ENCODE results near the gene ARL6IP5.
A peak's percentile ranks its signal among the peaks of the same experiment; 100 is the strongest.

Gene ARL6IP5

DNA sequence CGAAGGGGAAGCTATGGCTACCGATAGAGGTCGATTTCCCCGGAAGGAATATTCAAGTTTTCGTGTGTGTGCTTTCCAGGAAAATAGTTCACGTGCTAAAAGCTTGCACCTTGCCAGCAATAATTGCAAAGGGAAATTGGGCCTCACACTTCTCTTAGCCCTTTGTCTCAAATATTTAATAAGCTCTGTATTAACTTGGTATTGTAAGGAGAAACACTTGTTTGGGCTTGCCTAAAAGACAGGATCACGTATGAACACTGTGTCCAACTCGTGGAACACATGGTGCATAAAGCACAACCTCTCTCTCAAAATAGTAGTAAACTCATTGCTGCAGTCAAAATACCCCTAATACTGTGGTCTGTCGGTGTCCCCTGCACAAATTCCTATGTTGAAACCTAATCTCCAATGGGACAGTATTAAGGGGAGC lies 32.3 kb upstream of the ARL6IP5 start:
- H4K8ac ChIP-seq (ENCODE audit: low read length) = peak overlapping the region; percentile 38
- DNase-seq = no peak
- no peak overlapping the region for H2BK15ac ChIP-seq (ENCODE audit: low read depth, poor library complexity, severe bottlenecking)
- peak overlapping the region; percentile 39 for H2AK5ac ChIP-seq (ENCODE audit: low read length, severe bottlenecking)
- no peak overlapping the region for H3K14ac ChIP-seq (ENCODE audit: low read length in 2 of 2)
- H4K91ac ChIP-seq (ENCODE audit: low read length) = no peak overlapping the region
- no peak overlapping the region for H2AFZ ChIP-seq (ENCODE audit: low read depth, low read length)
- peak overlapping the region in 1 of 2 experiments; percentile 83 for H3K4me3 ChIP-seq (ENCODE audit: insufficient read depth in 1 of 2, low read depth in 1 of 2, low read length in 2 of 2)
- peak overlapping the region; percentile 76 for H3K4me2 ChIP-seq (ENCODE audit: low read length, poor library complexity, severe bottlenecking)
- peak overlapping the region; percentile 90 for H3K27ac ChIP-seq (ENCODE audit: low read length, poor library complexity, severe bottlenecking)
- whole genome bisulfite sequencing = 3% methylated on average over 8 of the region's 9 CpGs
- H3K18ac ChIP-seq (ENCODE audit: low read depth in 1 of 2, low read length in 2 of 2) = peak overlapping the region in 1 of 2 experiments; percentile 46
- H3K4ac ChIP-seq (ENCODE audit: low read depth in 1 of 2, low read length in 2 of 2) = peak overlapping the region in 1 of 2 experiments; percentile 69
- no peaks in the 10 kb centered on the region for H3K79me1 ChIP-seq (replicated peaks; ENCODE audit: low read length, poor library complexity, severe bottlenecking)
- peak overlapping the region; percentile 15 for H2BK5ac ChIP-seq (ENCODE audit: low read depth, low read length, poor library complexity, severe bottlenecking)
- H3K9ac ChIP-seq (ENCODE audit: low read length) = peak overlapping the region; percentile 96
- H3K4me1 ChIP-seq (ENCODE audit: control insufficient read depth, insufficient read depth, low read depth, low read length) = peaks cover 4% of the 10 kb centered on the region
- no peak overlapping the region for H3K23ac ChIP-seq (ENCODE audit: low read length in 2 of 2)
- H3K36me3 ChIP-seq (ENCODE audit: control insufficient read depth in 1 of 2, insufficient read depth in 2 of 2, low read depth in 1 of 2, low read length in 2 of 2) = peaks cover 0 to 67% of the 10 kb centered on the region in 2 experiments
- no peak overlapping the region for H2BK120ac ChIP-seq (ENCODE audit: low read depth, low read length)
- no peaks in the 10 kb centered on the region for H3K9me3 ChIP-seq (ENCODE audit: control insufficient read depth, low read length)
- no peaks in the 10 kb centered on the region for H3K27me3 ChIP-seq (ENCODE audit: control insufficient read depth in 1 of 2, insufficient read depth in 1 of 2, low read length in 2 of 2)
- H2BK12ac ChIP-seq (ENCODE audit: low read length in 2 of 2) = no peak overlapping the region

GRCh38 chr3:69058180-69058946 lies 26.4 kb upstream of the ARL6IP5 start:
- H3K27ac ChIP-seq (ENCODE audit: low read length, poor library complexity, severe bottlenecking) = no peak overlapping the region
- no peak overlapping the region for H3K18ac ChIP-seq (ENCODE audit: low read depth in 1 of 2, low read length in 2 of 2)
- H4K91ac ChIP-seq (ENCODE audit: low read length) = no peak overlapping the region
- no peak overlapping the region for H3K4ac ChIP-seq (ENCODE audit: low read depth in 1 of 2, low read length in 2 of 2)
- peaks cover 8% of the 10 kb centered on the region for H3K79me1 ChIP-seq (replicated peaks; ENCODE audit: low read length, poor library complexity, severe bottlenecking)
- H2BK12ac ChIP-seq (ENCODE audit: low read length in 2 of 2) = no peak overlapping the region
- H3K9me3 ChIP-seq (ENCODE audit: control insufficient read depth, low read length) = no peaks in the 10 kb centered on the region
- 98% methylated on average over 1 of the region's 3 CpGs for WGBS
- no peak overlapping the region for H3K4me3 ChIP-seq (ENCODE audit: insufficient read depth in 1 of 2, low read depth in 1 of 2, low read length in 2 of 2)
- no peak for DNase-seq
- H3K14ac ChIP-seq (ENCODE audit: low read length in 2 of 2) = no peak overlapping the region
- H2BK15ac ChIP-seq (ENCODE audit: low read depth, poor library complexity, severe bottlenecking) = no peak overlapping the region
- H3K27me3 ChIP-seq (ENCODE audit: control insufficient read depth in 1 of 2, insufficient read depth in 1 of 2, low read length in 2 of 2) = no peaks in the 10 kb centered on the region
- H3K36me3 ChIP-seq (ENCODE audit: control insufficient read depth in 1 of 2, insufficient read depth in 2 of 2, low read depth in 1 of 2, low read length in 2 of 2) = peaks cover 13 to 93% of the 10 kb centered on the region in 2 experiments
- no peak overlapping the region for H2AFZ ChIP-seq (ENCODE audit: low read depth, low read length)
- H4K8ac ChIP-seq (ENCODE audit: low read length) = peak overlapping the region; percentile 54
- H2BK5ac ChIP-seq (ENCODE audit: low read depth, low read length, poor library complexity, severe bottlenecking) = no peak overlapping the region
- no peak overlapping the region for H3K9ac ChIP-seq (ENCODE audit: low read length)
- no peak overlapping the region for H3K23ac ChIP-seq (ENCODE audit: low read length in 2 of 2)
- no peak overlapping the region for H2AK5ac ChIP-seq (ENCODE audit: low read length, severe bottlenecking)
- H3K4me1 ChIP-seq (ENCODE audit: control insufficient read depth, insufficient read depth, low read depth, low read length) = no peaks in the 10 kb centered on the region
- H2BK120ac ChIP-seq (ENCODE audit: low read depth, low read length) = no peak overlapping the region
- no peak overlapping the region for H3K4me2 ChIP-seq (ENCODE audit: low read length, poor library complexity, severe bottlenecking)

DNA sequence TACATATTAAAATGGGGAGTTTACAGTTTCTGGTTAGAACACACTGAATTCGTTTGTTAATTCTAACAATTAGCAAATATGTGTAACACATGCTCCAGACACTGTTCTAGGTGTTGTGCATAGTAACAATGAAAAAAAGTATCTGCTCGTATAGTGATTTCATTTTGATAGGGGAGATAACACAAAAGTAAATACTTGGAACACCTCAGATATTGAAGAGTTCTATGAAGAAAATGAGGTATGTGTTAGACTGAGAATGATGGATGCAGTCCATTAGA lies 25.9 kb upstream of the ARL6IP5 start:
- Histone ChIP-seq H2BK5ac (ENCODE audit: low read depth, low read length, poor library complexity, severe bottlenecking) (no peak overlapping the region), H3K79me1 (replicated peaks; ENCODE audit: low read length, poor library complexity, severe bottlenecking) (peaks cover 9% of the 10 kb centered on the region), H4K8ac (ENCODE audit: low read length) (no peak overlapping the region), H3K14ac (ENCODE audit: low read length in 2 of 2) (no peak overlapping the region), H3K9ac (ENCODE audit: low read length) (no peak overlapping the region), H3K27me3 (ENCODE audit: control insufficient read depth in 1 of 2, insufficient read depth in 1 of 2, low read length in 2 of 2) (no peaks in the 10 kb centered on the region), H3K27ac (ENCODE audit: low read length, poor library complexity, severe bottlenecking) (no peak overlapping the region), H2BK12ac (ENCODE audit: low read length in 2 of 2) (no peak overlapping the region), H3K18ac (ENCODE audit: low read depth in 1 of 2, low read length in 2 of 2) (no peak overlapping the region), H3K23ac (ENCODE audit: low read length in 2 of 2) (no peak overlapping the region), H2BK120ac (ENCODE audit: low read depth, low read length) (no peak overlapping the region), H3K4me3 (ENCODE audit: insufficient read depth in 1 of 2, low read depth in 1 of 2, low read length in 2 of 2) (no peak overlapping the region), H2BK15ac (ENCODE audit: low read depth, poor library complexity, severe bottlenecking) (no peak overlapping the region), H3K4me2 (ENCODE audit: low read length, poor library complexity, severe bottlenecking) (no peak overlapping the region), H2AFZ (ENCODE audit: low read depth, low read length) (no peak overlapping the region), H3K9me3 (ENCODE audit: control insufficient read depth, low read length) (no peaks in the 10 kb centered on the region), H3K4ac (ENCODE audit: low read depth in 1 of 2, low read length in 2 of 2) (no peak overlapping the region), H3K4me1 (ENCODE audit: control insufficient read depth, insufficient read depth, low read depth, low read length) (no peaks in the 10 kb centered on the region), H2AK5ac (ENCODE audit: low read length, severe bottlenecking) (no peak overlapping the region), H3K36me3 (ENCODE audit: control insufficient read depth in 1 of 2, insufficient read depth in 2 of 2, low read depth in 1 of 2, low read length in 2 of 2) (peaks cover 13 to 93% of the 10 kb centered on the region in 2 experiments), H4K91ac (ENCODE audit: low read length) (no peak overlapping the region)
- no peak for DNase-seq
- WGBS = 98% methylated on average over 1 of the region's 2 CpGs

- H4K8ac ChIP-seq (ENCODE audit: low read length) = no peak overlapping the region
- H3K4me3 ChIP-seq (ENCODE audit: insufficient read depth in 1 of 2, low read depth in 1 of 2, low read length in 2 of 2) = no peak overlapping the region
- H3K14ac ChIP-seq (ENCODE audit: low read length in 2 of 2) = no peak overlapping the region
- DNase-seq = no peak
- H3K9ac ChIP-seq (ENCODE audit: low read length) = no peak overlapping the region
- no peak overlapping the region for H4K91ac ChIP-seq (ENCODE audit: low read length)
- no peak overlapping the region for H3K4me2 ChIP-seq (ENCODE audit: low read length, poor library complexity, severe bottlenecking)
- no peak overlapping the region for H2BK120ac ChIP-seq (ENCODE audit: low read depth, low read length)
- no peaks in the 10 kb centered on the region for H3K4me1 ChIP-seq (ENCODE audit: control insufficient read depth, insufficient read depth, low read depth, low read length)
- no peak overlapping the region for H2BK5ac ChIP-seq (ENCODE audit: low read depth, low read length, poor library complexity, severe bottlenecking)
- no peak overlapping the region for H2BK15ac ChIP-seq (ENCODE audit: low read depth, poor library complexity, severe bottlenecking)
- no peak overlapping the region for H2AK5ac ChIP-seq (ENCODE audit: low read length, severe bottlenecking)
- H3K36me3 ChIP-seq (ENCODE audit: control insufficient read depth in 1 of 2, insufficient read depth in 2 of 2, low read depth in 1 of 2, low read length in 2 of 2) = peaks cover 13 to 95% of the 10 kb centered on the region in 2 experiments
- no peak overlapping the region for H3K4ac ChIP-seq (ENCODE audit: low read depth in 1 of 2, low read length in 2 of 2)
- H3K23ac ChIP-seq (ENCODE audit: low read length in 2 of 2) = no peak overlapping the region
- no peaks in the 10 kb centered on the region for H3K27me3 ChIP-seq (ENCODE audit: control insufficient read depth in 1 of 2, insufficient read depth in 1 of 2, low read length in 2 of 2)
- no peak overlapping the region for H3K18ac ChIP-seq (ENCODE audit: low read depth in 1 of 2, low read length in 2 of 2)
- H2AFZ ChIP-seq (ENCODE audit: low read depth, low read length) = no peak overlapping the region
- no peaks in the 10 kb centered on the region for H3K9me3 ChIP-seq (ENCODE audit: control insufficient read depth, low read length)
- peaks cover 9% of the 10 kb centered on the region for H3K79me1 ChIP-seq (replicated peaks; ENCODE audit: low read length, poor library complexity, severe bottlenecking)
- H3K27ac ChIP-seq (ENCODE audit: low read length, poor library complexity, severe bottlenecking) = no peak overlapping the region
- no peak overlapping the region for H2BK12ac ChIP-seq (ENCODE audit: low read length in 2 of 2)
These were observed 25.0 kb upstream of the ARL6IP5 start for GRCh38 chr3:69059688-69060087.
